Measurements from ENCODE around the gene FHIT. TPM values are rescaled to one million over a fixed set of nuclear protein-coding genes. Genes with fewer than 3 reads are reported as not detected.

The FHIT gene
- total and polyA plus RNA-seq, 7 donors: 2.4 to 10.2 (median 6.1) TPM

DNA sequence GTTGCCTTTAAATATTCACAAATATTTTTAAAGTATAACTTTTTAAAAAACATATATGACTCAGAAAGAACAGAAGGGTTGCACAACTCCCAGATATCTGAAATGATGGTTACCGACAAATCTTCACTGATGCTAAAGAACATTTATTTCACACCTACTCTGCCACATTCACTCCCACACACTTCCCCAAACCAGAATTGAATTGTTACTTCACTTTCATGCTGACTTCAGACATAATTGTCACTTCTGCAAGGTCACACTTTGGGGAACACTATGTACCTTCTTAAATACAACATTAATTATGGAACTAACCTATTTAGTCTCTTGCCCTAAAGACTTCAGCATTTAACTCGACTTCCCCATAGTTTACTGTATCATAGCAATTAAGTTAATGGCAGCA, 795.1 kb downstream of the FHIT start:
- intact Hi-C loops (cut with DNase I): no loop called here
- no peaks in the 10 kb centered on the region for H3K36me3 ChIP-seq
- peaks cover 0 to under 1% (median 0%) of the 10 kb centered on the region in 4 donors for H3K4me1 ChIP-seq
- peaks cover 0 to 74% (median 0%) of the 10 kb centered on the region in 3 donors for H3K27me3 ChIP-seq
- H3K4me3 ChIP-seq: no peak overlapping the region
- TF ChIP-seq POLR2AphosphoS5 (IDR thresholded peaks at IDR 0.05) (no peak), POLR2A (IDR thresholded peaks at IDR 0.05) (no peak), EP300 (IDR thresholded peaks at IDR 0.05) (no peak)
- TF ChIP-seq, protein P1, sequence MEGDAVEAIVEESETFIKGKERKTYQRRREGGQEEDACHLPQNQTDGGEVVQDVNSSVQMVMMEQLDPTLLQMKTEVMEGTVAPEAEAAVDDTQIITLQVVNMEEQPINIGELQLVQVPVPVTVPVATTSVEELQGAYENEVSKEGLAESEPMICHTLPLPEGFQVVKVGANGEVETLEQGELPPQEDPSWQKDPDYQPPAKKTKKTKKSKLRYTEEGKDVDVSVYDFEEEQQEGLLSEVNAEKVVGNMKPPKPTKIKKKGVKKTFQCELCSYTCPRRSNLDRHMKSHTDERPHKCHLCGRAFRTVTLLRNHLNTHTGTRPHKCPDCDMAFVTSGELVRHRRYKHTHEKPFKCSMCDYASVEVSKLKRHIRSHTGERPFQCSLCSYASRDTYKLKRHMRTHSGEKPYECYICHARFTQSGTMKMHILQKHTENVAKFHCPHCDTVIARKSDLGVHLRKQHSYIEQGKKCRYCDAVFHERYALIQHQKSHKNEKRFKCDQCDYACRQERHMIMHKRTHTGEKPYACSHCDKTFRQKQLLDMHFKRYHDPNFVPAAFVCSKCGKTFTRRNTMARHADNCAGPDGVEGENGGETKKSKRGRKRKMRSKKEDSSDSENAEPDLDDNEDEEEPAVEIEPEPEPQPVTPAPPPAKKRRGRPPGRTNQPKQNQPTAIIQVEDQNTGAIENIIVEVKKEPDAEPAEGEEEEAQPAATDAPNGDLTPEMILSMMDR (IDR thresholded peaks at IDR 0.05): no peak
- no peaks in the 10 kb centered on the region for H3K9me3 ChIP-seq
- no peak overlapping the region for H3K27ac ChIP-seq
- WGBS, 2 donors: 53 to 56% methylated on average over 2 of the region's 2 CpGs
- no peak for DNase-seq

DNA sequence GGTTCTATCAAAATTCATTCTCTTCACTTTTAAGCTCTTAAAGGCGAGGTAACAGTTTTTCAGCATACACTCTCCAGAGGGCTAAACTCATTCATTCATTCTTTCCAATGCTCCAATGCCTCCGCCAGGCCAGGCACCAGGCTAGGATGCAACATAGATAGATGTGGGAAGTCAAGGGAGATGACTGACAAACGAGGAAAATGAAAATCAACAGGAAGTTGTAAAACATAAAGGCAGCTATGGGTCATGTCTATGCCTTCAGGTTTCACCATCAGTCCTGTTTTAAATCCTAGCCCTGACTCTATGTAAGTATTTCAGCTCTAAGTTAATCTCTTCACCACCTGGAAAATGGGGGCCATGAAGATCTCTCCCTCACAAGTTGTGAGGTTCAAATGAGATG, 797.9 kb downstream of the FHIT start:
- DNase-seq: no peak
- H3K27me3 ChIP-seq: peaks cover 0 to 65% (median 0%) of the 10 kb centered on the region in 3 donors
- intact Hi-C loops (cut with DNase I): no loop called here
- no peak overlapping the region for H3K27ac ChIP-seq
- TF ChIP-seq POLR2A (IDR thresholded peaks at IDR 0.05) (no peak), EP300 (IDR thresholded peaks at IDR 0.05) (no peak), POLR2AphosphoS5 (IDR thresholded peaks at IDR 0.05) (no peak)
- TF ChIP-seq, protein P1 (IDR thresholded peaks at IDR 0.05): no peak
- H3K4me1 ChIP-seq: peaks cover 0 to 12% (median 4%) of the 10 kb centered on the region in 4 donors
- H3K4me3 ChIP-seq: no peak overlapping the region
- H3K36me3 ChIP-seq: no peaks in the 10 kb centered on the region
- no peaks in the 10 kb centered on the region for H3K9me3 ChIP-seq
- 57 to 73% methylated on average over 3 of the region's 3 CpGs for WGBS, 2 donors

DNA sequence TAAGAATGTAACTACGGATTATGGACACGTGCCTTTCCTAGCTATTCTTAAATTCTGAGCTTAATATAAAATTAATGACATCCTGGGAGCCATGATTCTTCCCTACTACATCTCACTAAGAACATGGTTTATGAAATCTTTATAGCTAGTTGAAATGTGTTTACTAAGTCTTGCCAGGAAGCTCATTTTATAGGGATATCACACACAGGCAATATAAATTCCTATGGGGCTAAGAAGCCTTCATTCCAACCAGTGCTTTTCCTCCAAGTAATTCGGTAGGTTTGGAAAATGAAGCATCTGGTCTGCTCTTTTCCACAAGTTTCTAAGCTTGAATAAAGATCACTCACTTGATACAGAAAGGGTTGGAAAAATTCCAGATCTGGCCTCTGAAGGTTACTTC, 802.6 kb downstream of the FHIT start:
- no peak for DNase-seq
- TF ChIP-seq EP300 (IDR thresholded peaks at IDR 0.05): no peak
- no peak for TF ChIP-seq POLR2A (IDR thresholded peaks at IDR 0.05)
- TF ChIP-seq POLR2AphosphoS5 (IDR thresholded peaks at IDR 0.05): peak in 2 of 4 donors; percentile 46 to 68
- TF ChIP-seq, protein P1 (IDR thresholded peaks at IDR 0.05): no peak
- Histone ChIP-seq H3K9me3 (no peaks in the 10 kb centered on the region), H3K36me3 (no peaks in the 10 kb centered on the region), H3K4me1 (peaks cover 0 to 13% (median 4%) of the 10 kb centered on the region in 4 donors), H3K4me3 (no peak overlapping the region), H3K27ac (no peak overlapping the region), H3K27me3 (peaks cover 0 to 68% (median 0%) of the 10 kb centered on the region in 3 donors)
- intact Hi-C loops (cut with DNase I): no loop called here
- WGBS, 2 donors: 13 to 48% methylated on average over 3 of the region's 3 CpGs

DNA sequence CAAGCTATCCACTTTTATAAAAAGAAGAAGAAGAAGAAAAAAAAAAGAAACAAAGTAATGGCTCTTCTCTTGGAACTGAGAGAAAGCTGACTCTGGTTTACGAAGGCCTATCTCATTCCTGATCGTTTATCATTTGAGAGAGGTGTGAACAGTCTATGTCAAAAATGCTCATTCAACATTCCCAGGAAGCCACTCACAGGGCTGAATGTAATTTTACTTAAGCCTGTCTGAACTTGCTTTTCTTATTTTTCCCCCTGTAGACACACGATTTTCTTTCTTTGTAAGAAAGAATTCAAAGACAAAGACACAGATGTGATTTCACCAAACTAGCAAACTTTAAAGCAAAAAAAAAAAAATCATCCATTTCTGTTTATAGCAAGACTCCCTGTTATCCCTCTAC, 805.8 kb downstream of the FHIT start:
- TF ChIP-seq POLR2A (IDR thresholded peaks at IDR 0.05) (no peak), POLR2AphosphoS5 (IDR thresholded peaks at IDR 0.05) (no peak), EP300 (IDR thresholded peaks at IDR 0.05) (no peak)
- TF ChIP-seq, protein P1 (IDR thresholded peaks at IDR 0.05): no peak
- peaks cover 0 to 13% (median 4%) of the 10 kb centered on the region in 4 donors for H3K4me1 ChIP-seq
- no peaks in the 10 kb centered on the region for H3K9me3 ChIP-seq
- peaks cover 0 to 49% (median 0%) of the 10 kb centered on the region in 3 donors for H3K27me3 ChIP-seq
- no peak overlapping the region for H3K4me3 ChIP-seq
- 40 to 74% methylated on average over 3 of the region's 3 CpGs for WGBS, 2 donors
- intact Hi-C loops (cut with DNase I): no loop called here
- H3K36me3 ChIP-seq: no peaks in the 10 kb centered on the region
- no peak for DNase-seq
- H3K27ac ChIP-seq: no peak overlapping the region

DNA sequence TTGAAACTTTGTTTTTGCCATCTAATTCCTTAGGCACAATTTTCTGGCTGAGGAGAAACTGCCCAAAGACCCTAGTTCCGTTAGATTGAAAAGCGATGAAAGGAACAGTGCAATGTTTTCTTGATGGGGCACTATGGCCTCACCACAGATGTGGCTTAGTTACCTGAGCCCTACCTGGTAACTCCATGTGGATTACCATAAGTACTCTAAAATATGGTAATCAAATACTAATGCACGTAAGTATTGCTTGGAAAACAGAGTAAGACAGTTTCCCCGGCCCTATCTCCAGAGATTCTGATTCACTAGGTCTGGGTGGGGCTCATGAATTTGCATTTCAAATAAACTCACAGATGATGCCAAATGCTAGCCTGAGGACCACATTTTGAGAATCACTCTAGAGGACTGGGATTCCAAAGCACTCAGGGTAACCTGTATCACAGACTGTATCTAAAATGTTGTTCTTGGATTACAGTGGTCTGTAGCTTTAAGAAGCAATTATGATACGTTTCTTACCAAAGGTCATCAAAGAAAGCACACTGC, 806.3 kb downstream of the FHIT start:
- no peak overlapping the region for H3K4me3 ChIP-seq
- no peaks in the 10 kb centered on the region for H3K36me3 ChIP-seq
- TF ChIP-seq POLR2A (IDR thresholded peaks at IDR 0.05) (no peak), POLR2AphosphoS5 (IDR thresholded peaks at IDR 0.05) (no peak), EP300 (IDR thresholded peaks at IDR 0.05) (no peak)
- TF ChIP-seq, protein P1 (IDR thresholded peaks at IDR 0.05): no peak
- whole genome bisulfite sequencing, 2 donors: 55 to 70% methylated on average over 5 of the region's 5 CpGs
- intact Hi-C loops (cut with DNase I): no loop called here
- peaks cover 0 to 46% (median 0%) of the 10 kb centered on the region in 3 donors for H3K27me3 ChIP-seq
- no peak overlapping the region for H3K27ac ChIP-seq
- DNase-seq: no peak
- peaks cover 0 to 13% (median 4%) of the 10 kb centered on the region in 4 donors for H3K4me1 ChIP-seq
- no peaks in the 10 kb centered on the region for H3K9me3 ChIP-seq
